IPS-18a (cell line): ENCODE measurements around the gene FAM83E.

ENCODE experiments used
- H3K27ac ChIP-seq: one replicate; pipeline ENCODE4 v1.5.1; 2013; ENCODE audit warnings: low read length
- H3K27me3 ChIP-seq: one replicate; pipeline ENCODE4 v1.6.1; 2013; ENCODE audit warnings: mild to moderate bottlenecking, low read length; ENCODE audit not compliant: control insufficient read depth, insufficient read depth
- H3K36me3 ChIP-seq: one replicate; pipeline ENCODE4 v1.6.1; 2013; ENCODE audit warnings: low read depth, low read length; ENCODE audit not compliant: control insufficient read depth
- H3K4me1 ChIP-seq: one replicate; pipeline ENCODE4 v1.6.1; 2013; ENCODE audit warnings: low read depth, low read length; ENCODE audit not compliant: control insufficient read depth
- H3K4me3 ChIP-seq: one replicate; pipeline ENCODE4 v1.5.1; 2013; ENCODE audit warnings: low read length
- H3K9ac ChIP-seq: one replicate; pipeline ENCODE4 v1.6.1; 2013; ENCODE audit warnings: mild to moderate bottlenecking, low read length, moderate library complexity
- H3K9me3 ChIP-seq: one replicate; pipeline ENCODE4 v1.6.1; 2013; ENCODE audit warnings: low read depth, low read length; ENCODE audit not compliant: control insufficient read depth

Gene FAM83E

DNA sequence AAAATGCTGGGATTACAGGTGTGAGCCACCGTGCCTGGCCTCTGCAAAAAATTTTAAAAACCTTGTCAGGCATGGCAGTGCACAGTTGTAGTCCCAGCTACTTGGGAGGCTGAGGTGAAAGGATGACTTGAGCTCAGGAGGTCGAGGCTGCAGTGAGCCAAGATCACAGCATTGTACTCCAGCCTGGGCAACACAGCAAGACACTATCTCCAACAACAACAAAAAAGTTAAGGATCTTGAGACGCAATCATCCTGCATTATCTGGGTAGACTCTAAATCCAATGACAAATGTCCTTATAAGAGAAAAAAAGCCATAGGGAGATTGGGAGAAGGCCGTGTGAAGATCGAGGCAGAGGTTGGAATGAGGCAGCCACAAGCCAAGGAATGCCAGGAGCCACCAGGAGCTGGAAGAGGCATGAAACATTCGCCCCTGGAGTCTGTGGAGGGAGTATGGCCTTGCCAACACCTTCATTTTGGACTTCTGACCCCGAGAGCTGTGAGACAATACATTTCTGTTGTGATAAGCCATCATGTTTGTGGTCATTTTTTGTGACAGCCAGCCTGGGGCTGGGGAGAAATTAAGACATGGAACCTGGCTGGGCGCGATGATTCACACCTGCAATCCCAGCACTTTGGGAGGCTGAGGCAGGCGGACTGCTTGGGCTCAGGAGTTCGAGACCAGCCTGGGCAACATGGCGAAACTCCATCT lies 36.3 kb upstream of the FAM83E start:
- Histone ChIP-seq H3K4me3 (no peak overlapping the region), H3K27me3 (no peaks in the 10 kb centered on the region), H3K27ac (no peak overlapping the region), H3K9me3 (no peaks in the 10 kb centered on the region), H3K36me3 (no peaks in the 10 kb centered on the region), H3K4me1 (no peaks in the 10 kb centered on the region), H3K9ac (no peak overlapping the region)

DNA sequence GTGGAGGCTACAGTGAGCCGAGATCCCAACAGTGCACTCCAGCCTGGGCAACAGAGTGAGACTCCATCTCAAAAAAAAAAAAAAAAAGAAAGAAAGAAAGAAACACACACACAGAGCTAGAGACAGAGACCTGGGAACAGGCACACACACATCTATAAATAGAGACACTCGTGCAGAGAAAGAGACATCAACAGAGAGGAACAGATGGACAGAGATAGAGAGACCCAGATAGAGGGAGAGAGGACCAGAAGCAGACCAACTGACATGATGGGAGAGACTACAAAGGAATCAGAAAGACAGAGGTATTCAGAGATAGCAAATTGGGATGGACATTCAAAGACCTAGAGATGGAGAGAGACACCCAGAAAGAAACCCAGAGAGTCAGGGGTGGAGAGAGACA lies 33.3 kb upstream of the FAM83E start:
- Histone ChIP-seq H3K4me3 (no peak overlapping the region), H3K27ac (no peak overlapping the region), H3K4me1 (peaks cover 6% of the 10 kb centered on the region), H3K9ac (no peak overlapping the region), H3K27me3 (no peaks in the 10 kb centered on the region), H3K36me3 (no peaks in the 10 kb centered on the region), H3K9me3 (no peaks in the 10 kb centered on the region)

DNA sequence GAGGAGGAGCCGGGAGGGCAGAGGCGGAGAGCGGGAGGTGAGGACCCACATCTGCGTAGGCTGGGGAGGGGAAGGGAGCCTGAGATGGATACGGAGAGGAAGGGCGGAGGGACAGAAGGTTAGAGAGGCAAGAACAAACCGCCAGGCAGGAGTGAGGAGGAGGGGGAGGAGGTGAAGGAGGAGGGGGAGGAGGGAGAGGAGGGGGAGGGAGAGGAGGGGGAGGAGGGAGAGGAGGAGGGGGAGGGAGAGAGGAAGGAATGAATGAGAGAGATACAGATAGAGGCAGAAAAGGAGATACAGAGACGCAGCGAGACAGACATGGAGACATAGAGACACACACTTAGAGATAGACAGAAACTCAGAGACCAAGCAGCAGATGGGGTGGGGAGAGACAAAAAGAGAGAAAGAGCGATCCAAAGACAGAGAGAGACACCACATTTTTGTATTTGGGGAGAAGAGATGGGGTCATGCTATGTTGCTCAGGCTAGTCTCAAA lies 31.9 kb upstream of the FAM83E start:
- Histone ChIP-seq H3K4me1 (peaks cover 6% of the 10 kb centered on the region), H3K4me3 (peak overlapping the region; percentile 76), H3K9ac (no peak overlapping the region)

DNA sequence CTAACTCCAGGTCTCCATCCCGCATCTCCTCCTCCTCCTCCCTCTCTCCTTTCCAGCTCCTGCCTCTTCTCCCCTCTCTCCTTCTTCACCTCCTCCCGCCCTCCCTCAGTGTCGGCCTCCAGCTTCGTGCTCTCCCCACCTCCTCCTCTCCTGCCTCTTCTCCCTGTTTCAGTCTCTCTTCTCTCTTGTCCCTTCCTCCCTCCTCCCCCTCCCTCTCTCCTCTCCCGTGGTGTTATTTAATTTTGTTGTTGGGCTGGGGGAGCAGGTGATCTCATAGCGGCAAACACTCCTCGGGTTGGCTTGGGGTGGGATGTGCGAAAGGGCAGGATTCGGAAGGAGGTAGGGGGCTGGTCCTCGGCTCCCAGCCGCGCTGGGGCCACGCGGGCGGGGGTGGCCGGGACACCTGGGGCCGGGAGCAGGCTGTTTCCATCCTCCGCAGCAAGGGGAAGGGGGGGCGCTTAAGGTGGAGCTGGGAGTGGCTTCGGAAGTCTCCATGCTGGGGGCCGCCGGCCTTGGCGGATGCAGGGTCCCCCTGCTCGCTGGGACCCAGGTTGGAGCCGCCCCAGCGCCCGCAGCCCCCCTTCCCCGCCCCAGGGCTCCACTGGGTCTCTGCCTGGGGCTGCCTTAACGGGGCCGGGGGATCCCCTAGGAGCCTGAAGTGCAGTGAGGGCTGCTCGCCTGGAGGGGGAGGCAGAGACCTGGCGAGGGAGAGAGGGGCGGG lies 31.3 kb upstream of the FAM83E start, which contains the start of gene CA11:
Gene CA11 (minus strand): TSS at position 187 of the 721 bp plus-strand sequence. CDS start 555 bp downstream, outside the sequence.
- Histone ChIP-seq H3K9ac (peak within 1 kb of the TSS; percentile 65), H3K4me3 (peak within 1 kb of the TSS; percentile 76), H3K27me3 (no peaks in the 10 kb centered on the region), H3K9me3 (no peaks in the 10 kb centered on the region), H3K27ac (peak within 1 kb of the TSS; percentile 80), H3K4me1 (peaks cover 6% of the 10 kb centered on the region), H3K36me3 (peaks cover 3% of the 10 kb centered on the region)

More for the DNA sequence above, 31.9 kb upstream of the FAM83E start:
- H3K27ac ChIP-seq, result no peak overlapping the region
- peaks cover 3% of the 10 kb centered on the region for H3K36me3 ChIP-seq
- H3K27me3 ChIP-seq, result no peaks in the 10 kb centered on the region
- H3K9me3 ChIP-seq, result no peaks in the 10 kb centered on the region

DNA sequence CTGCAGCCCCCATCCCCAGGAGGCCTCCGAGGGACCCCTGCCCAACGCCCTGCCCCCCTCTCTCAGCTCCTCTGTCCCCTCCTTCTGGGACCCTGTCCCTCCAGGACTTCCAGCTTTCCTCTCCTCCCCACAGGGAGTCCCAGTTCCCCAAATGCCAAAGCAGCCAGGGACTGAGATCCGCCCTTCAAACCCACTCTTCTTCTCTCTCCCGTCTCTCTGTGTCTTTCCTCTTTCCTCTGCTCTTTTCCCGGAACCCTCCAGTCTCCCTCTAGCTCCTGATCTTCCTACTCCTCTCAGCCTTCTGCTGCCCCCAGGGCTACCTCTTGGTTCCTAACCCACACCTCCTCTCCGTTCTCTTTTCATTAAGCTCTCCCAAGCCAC lies 30.7 kb upstream of the FAM83E start:
- peak overlapping the region; percentile 65 for H3K9ac ChIP-seq
- H3K27ac ChIP-seq, result peak overlapping the region; percentile 80
- H3K4me3 ChIP-seq, result peak overlapping the region; percentile 76
- peaks cover 3% of the 10 kb centered on the region for H3K36me3 ChIP-seq
- H3K27me3 ChIP-seq, result no peaks in the 10 kb centered on the region
- H3K9me3 ChIP-seq, result no peaks in the 10 kb centered on the region
- peaks cover 6% of the 10 kb centered on the region for H3K4me1 ChIP-seq

DNA sequence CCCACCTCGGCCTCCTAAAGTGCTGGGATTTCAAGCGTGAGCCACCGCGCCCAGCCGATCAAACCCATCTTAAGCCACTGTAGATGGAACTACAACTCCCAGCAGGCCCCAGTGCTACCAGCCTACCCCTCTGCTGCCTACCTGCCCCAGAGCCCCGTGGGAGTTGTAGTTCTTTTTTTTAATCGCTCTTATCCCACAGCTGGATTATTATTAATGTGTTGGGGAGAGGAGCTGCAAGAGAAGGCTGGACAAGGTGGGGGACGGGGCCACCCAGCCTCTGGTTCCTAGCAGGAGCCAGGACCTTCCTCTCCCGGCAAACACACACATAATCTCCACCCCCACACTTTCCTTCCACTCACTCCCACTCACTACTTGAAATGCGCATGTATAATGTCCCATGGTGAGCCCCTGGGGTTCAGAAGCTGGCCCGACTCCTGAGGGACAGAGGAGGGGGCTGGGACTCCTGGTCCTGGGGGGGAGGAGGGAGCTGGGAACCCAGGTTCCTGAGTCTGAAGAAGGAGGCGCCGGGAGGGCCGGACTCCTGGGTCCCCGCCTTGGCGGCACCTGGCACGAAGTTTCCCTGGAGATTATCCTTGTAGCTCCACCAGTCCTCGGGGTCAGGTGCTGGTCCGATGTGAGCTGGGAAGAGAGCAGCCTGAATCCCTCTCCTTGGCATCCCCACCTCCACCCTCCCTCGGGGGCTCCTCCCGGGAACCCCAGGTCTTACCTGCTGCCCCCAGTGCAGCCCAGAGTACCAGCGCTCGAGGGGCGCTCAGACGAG lies 30.2 kb upstream of the FAM83E start:
- Histone ChIP-seq H3K36me3 (peaks cover 3% of the 10 kb centered on the region), H3K9me3 (no peaks in the 10 kb centered on the region), H3K27me3 (no peaks in the 10 kb centered on the region), H3K4me3 (peak overlapping the region; percentile 76), H3K27ac (peak overlapping the region; percentile 80), H3K9ac (peak overlapping the region; percentile 65), H3K4me1 (peaks cover 6% of the 10 kb centered on the region)

DNA sequence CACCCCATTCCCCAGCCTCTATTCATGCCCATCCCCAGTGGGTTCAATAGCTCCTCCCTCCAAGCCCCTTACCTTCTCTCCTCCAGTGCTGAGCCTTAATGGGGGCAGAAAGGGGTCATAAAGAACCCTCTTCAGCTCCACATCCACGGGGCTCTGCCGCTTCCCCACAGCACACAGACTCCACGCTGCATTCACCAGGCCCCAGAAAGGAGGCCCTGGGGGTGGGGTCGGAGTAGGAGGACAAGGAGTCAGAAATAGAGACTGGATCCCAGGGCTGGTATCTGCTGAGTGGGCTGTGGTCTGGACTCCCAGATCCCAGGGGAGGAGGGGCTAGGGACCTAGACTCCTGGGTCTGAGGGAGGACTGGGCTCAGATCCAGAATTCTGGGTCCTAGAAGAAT lies 29.5 kb upstream of the FAM83E start:
- H3K9me3 ChIP-seq, result no peaks in the 10 kb centered on the region
- peak overlapping the region; percentile 65 for H3K9ac ChIP-seq

DNA sequence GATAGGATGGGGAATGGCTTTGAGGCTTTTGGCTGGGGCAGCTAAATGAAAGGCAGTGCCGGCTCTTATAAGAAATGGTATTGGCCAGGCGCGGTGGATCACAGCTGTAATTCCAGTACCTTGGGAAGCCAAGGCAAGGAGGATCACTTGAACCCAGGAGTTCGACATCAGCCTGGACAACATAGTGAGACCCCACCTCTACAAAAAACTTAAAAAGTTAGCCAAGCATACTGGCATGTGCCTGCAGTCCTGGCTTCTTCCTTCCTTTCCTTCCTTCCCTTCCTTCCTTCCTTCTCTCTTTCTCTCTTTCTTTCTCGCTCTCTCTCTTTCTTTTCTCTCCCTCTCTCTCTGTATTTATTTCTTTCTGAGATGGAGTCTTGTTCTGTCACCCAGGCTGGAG lies 28.0 kb upstream of the FAM83E start:
- H3K36me3 ChIP-seq, result peaks cover 3% of the 10 kb centered on the region
- peaks cover 20% of the 10 kb centered on the region for H3K4me1 ChIP-seq

More for the DNA sequence above, 29.5 kb upstream of the FAM83E start:
- peak overlapping the region; percentile 67 for H3K27ac ChIP-seq
- H3K4me3 ChIP-seq, result peak overlapping the region; percentile 76
- H3K27me3 ChIP-seq, result no peaks in the 10 kb centered on the region
- H3K4me1 ChIP-seq, result peaks cover 9% of the 10 kb centered on the region
- H3K36me3 ChIP-seq, result peaks cover 3% of the 10 kb centered on the region

DNA sequence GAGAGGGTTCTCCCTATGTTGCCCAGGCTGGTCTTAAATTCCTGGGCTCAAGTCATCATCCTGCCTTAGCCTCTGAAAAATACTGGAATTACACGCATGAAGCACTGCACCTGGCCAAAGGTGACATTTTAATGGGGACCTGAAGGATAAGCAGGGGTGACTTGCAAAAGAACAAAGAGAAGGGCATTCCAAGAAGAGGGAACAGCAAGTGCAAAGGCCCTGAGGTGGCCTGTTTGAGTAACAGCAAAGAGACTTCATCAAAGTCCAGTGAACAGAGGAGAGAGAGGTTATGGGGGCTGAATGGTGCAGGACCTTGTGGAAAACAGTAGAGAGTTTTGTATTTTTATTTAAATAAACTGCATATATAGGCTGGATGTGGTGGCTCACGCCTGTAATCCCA lies 27.0 kb upstream of the FAM83E start:
- no peak overlapping the region for H3K27ac ChIP-seq
- H3K27me3 ChIP-seq, result no peaks in the 10 kb centered on the region
- H3K9ac ChIP-seq, result no peak overlapping the region
- H3K4me3 ChIP-seq, result no peak overlapping the region
- no peaks in the 10 kb centered on the region for H3K9me3 ChIP-seq
- peaks cover 20% of the 10 kb centered on the region for H3K4me1 ChIP-seq
- peaks cover 3% of the 10 kb centered on the region for H3K36me3 ChIP-seq

More for the DNA sequence above, 28.0 kb upstream of the FAM83E start:
- Histone ChIP-seq H3K27ac (no peak overlapping the region), H3K4me3 (no peak overlapping the region), H3K9ac (no peak overlapping the region), H3K9me3 (no peaks in the 10 kb centered on the region), H3K27me3 (no peaks in the 10 kb centered on the region)

DNA sequence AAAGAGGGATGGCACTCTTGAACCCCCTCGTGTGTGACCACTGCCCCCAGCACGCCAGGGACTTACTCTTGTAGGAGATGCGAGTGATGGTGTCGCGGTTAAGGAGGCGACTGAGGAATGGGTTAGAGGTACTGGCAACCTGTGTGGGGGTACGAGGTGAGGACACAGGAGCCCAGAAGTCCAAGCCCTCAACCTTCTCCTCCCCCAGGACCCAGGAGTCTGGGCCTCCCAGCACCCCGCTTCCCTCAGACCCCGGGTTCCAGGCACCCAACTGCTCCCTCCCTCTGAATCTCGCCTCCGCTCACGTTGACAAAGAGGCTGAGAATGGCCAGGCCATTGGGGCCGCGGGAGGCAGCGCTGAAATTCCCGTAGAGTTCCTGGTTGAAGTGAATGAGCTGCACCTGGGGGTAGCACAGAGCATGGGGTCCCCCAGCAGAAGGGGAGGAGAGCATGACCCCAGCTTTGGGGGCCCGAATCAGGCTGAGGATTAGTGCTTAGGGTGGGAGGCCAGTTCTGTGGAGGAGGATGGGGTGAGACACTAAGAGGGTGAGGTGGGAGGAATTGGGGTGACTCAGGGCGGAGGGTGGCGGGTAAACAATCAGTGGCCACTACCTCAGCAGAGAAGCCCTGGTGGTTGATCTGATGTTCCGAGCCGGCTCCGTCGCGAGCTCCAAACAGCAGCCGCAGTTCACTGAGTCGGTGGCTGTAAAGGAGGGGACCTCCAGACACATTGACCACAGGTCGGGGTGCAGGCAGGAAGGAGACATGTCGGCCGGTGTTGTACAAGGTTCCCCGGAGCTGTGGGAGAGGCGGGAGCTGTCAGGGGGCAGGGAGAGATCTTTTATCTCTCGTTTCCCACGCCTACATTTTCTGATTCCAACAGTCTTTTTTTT lies 24.9 kb upstream of the FAM83E start:
- H3K36me3 ChIP-seq, result peaks cover 3% of the 10 kb centered on the region
- H3K4me3 ChIP-seq, result no peak overlapping the region
- H3K27ac ChIP-seq, result no peak overlapping the region
- H3K9me3 ChIP-seq, result no peaks in the 10 kb centered on the region
- peaks cover 33% of the 10 kb centered on the region for H3K4me1 ChIP-seq
- no peak overlapping the region for H3K9ac ChIP-seq
- H3K27me3 ChIP-seq, result peaks cover 10% of the 10 kb centered on the region
